Ascending aorta (tissue), 2 donors: ENCODE results near the gene AGAP2. TPM values are rescaled to one million over a fixed set of nuclear protein-coding genes. Genes with fewer than 3 reads are reported as not detected.

Source experiments
- DNase-seq, 2 donors: peaks; one replicate each; pipeline ENCODE4 v3.0.0-alpha.2; 2019; ENCODE audit warnings: low spot score in 2 of 2
- H3K27ac ChIP-seq, 2 donors: fragments of 200-600 bp; sonication (generic); one replicate each; pipeline ENCODE4 v1.5.1; 2016 to 2017; ENCODE audit warnings: mild to moderate bottlenecking in 1 of 2
- H3K27me3 ChIP-seq: fragments of 200-600 bp; sonication (generic); one replicate; pipeline ENCODE4 v1.5.1; 2017
- H3K36me3 ChIP-seq, 2 donors: fragments of 200-600 bp; sonication (generic); one replicate each; pipeline ENCODE4 v1.5.1; 2016
- H3K4me1 ChIP-seq, 2 donors: fragments of 200-600 bp; sonication (generic); one replicate each; pipeline ENCODE4 v1.5.1; 2016 to 2017; ENCODE audit warnings: mild to moderate bottlenecking in 1 of 2
- H3K4me3 ChIP-seq, 2 donors: fragments of 200-600 bp; sonication (generic); one replicate each; pipeline ENCODE4 v1.5.1; 2016 to 2017; ENCODE audit warnings: mild to moderate bottlenecking in 1 of 2
- H3K9me3 ChIP-seq, 2 donors: fragments of 200-600 bp; sonication (generic); one replicate each; pipeline ENCODE4 v1.5.1; 2016
- intact Hi-C: fragments of 100-400 bp; cut with DNase I; formaldehyde crosslinking; loops from one replicate; pipeline ENCODE4 v1.15.1; 2023
- total RNA-seq: library from RNA; depleted of rRNA; stranded (reverse); fragments of >200 nt; gene quantifications from one replicate; pipeline ENCODE4 v1.1.0, GENCODE V29; 2016
- TF ChIP-seq, protein P1 (sequence below), 3 experiments: fragments of 200-600 bp in 2 of 3; fragments of 450-650 bp in 1 of 3; sonication (generic) in 2 of 3; IDR thresholded peaks; one replicate each; pipeline ENCODE4 v1.5.1; 2016 to 2019; ENCODE audit warnings: antibody characterized with exemption in 3 of 3, mild to moderate bottlenecking in 1 of 3, moderate library complexity in 1 of 3

AGAP2 gene
- total RNA-seq, 1 donor from 2014 or later: 11.5 TPM

DNA sequence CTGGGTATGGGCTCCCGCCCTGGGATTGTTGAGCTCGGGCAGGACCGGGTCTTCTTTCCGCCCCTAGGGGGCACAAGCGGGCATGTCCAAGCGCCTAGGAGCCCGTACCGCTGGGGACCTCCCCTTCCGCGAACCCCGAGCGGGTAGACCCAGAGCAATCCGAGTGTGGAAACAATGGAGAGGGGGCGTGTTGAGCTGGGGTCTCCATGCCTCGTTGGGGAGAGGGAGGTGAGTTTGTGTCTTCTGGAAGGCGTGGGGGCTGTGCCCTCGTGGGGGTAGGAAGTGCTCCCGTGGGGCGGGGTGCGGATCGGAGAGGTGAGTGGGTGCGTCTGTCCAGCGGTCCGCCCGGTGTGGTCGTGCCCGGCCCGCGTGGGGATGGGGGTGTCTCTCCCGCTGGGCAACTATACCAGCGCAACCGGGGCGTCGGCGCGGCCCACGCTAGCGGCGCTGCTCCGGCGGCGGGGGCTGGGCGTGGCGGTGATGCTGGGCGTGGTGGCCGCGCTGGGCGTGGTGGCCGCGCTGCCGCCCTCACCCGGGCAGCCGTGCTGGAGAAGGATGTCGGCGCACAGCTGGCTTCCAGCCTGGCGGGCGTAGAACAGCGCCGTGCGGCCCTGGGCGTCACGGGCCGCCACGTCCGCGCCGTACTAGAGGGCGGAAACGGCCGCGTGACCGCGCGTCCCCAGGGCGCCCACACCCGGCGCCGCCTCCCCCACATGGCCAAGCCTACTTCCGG, 12.2 kb downstream of the AGAP2 start:
- Histone ChIP-seq H3K9me3 (no peaks in the 10 kb centered on the region), H3K36me3 (peaks cover 4 to 5% of the 10 kb centered on the region in 2 donors), H3K4me3 (peak overlapping the region; percentile 76 to 77), H3K27ac (no peak overlapping the region), H3K4me1 (peaks cover 0 to 12% of the 10 kb centered on the region in 2 donors), H3K27me3 (peaks cover 3% of the 10 kb centered on the region)
- TF ChIP-seq, protein P1, sequence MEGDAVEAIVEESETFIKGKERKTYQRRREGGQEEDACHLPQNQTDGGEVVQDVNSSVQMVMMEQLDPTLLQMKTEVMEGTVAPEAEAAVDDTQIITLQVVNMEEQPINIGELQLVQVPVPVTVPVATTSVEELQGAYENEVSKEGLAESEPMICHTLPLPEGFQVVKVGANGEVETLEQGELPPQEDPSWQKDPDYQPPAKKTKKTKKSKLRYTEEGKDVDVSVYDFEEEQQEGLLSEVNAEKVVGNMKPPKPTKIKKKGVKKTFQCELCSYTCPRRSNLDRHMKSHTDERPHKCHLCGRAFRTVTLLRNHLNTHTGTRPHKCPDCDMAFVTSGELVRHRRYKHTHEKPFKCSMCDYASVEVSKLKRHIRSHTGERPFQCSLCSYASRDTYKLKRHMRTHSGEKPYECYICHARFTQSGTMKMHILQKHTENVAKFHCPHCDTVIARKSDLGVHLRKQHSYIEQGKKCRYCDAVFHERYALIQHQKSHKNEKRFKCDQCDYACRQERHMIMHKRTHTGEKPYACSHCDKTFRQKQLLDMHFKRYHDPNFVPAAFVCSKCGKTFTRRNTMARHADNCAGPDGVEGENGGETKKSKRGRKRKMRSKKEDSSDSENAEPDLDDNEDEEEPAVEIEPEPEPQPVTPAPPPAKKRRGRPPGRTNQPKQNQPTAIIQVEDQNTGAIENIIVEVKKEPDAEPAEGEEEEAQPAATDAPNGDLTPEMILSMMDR (IDR thresholded peaks at IDR 0.05): peak; percentile 52 to 73 (median 58)
- DNase-seq: peak in 1 of 2 donors; percentile 82
- intact Hi-C loops: loop anchor here (2.0 to 5.0 kb wide), 2 partner anchors 18 to 41 kb away; partner anchors contain the start of genes CYP27B1 and TSPAN31

DNA sequence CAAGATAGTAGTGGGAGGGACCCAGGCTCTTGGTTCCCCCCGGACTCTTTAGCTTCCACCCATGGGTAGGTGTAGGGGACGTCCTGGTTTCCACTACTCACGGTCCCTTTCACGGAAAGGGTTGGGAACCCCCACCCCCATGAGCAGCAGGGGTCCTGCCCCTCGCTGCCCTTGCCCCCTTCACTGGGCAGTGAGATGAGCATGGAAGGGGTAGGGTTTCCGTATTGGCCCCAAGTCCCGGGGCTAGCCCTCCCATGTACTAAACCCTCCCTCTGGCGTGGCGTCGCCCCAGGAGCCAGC, 12.7 kb downstream of the AGAP2 start:
- Histone ChIP-seq H3K27ac (no peak overlapping the region), H3K4me3 (peak overlapping the region; percentile 76 to 77), H3K9me3 (no peaks in the 10 kb centered on the region), H3K27me3 (peaks cover 3% of the 10 kb centered on the region), H3K36me3 (peaks cover 9 to 10% of the 10 kb centered on the region in 2 donors), H3K4me1 (peaks cover 0 to 12% of the 10 kb centered on the region in 2 donors)
- intact Hi-C loops: loop anchor here (2.0 to 5.0 kb wide), 2 partner anchors 19 to 42 kb away; partner anchors contain the start of genes CYP27B1 and TSPAN31
- DNase-seq: no peak
- TF ChIP-seq, protein P1 (IDR thresholded peaks at IDR 0.05): no peak

DNA sequence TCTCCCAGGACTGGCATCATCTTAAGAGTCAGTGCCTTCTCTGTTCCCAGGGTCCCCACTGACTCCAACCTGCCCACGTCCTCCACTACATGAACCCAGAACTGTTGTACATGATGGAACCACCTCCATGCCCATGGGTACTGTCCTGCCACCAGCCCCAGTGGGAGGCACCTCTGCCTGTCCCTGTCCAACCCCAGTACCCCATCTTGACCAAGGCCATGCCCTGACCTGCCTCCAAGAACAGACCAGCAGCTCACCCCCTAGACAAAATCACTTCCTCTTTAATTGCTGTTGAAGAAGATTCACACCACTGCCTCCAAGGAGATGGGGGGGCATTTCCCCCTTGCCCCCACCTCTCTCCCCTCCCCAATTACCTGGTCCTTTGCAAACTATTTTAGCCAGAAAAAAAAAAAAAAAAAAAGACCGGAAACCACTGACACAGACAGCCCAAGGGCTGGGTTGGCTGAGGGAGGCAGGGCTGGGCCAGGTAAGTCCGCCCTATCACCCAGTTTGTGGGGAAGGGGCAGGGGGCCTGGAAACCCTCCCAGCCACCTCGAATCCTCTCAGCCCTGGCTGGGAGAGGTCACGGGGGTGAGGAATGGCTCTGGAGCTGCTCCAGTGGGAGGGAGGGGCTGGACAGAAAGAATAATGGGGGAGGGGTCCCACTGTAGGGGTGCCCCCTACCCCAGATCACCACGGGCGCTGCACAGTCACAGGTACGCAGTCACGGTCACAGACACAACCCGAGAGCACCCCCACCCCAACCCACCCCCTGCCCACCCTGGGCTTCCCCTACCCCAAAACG, 13.4 kb downstream of the AGAP2 start:
- TF ChIP-seq, protein P1 (IDR thresholded peaks at IDR 0.05): no peak
- DNase-seq: no peak
- Histone ChIP-seq H3K9me3 (no peaks in the 10 kb centered on the region), H3K27ac (no peak overlapping the region), H3K36me3 (peaks cover 15 to 17% of the 10 kb centered on the region in 2 donors), H3K4me1 (peaks cover 0 to 12% of the 10 kb centered on the region in 2 donors), H3K4me3 (no peak overlapping the region), H3K27me3 (peaks cover 3% of the 10 kb centered on the region)
- intact Hi-C loops: loop anchor here (5.0 kb wide), 1 partner anchor 42 kb away; the partner anchor contains the start of gene CYP27B1

DNA sequence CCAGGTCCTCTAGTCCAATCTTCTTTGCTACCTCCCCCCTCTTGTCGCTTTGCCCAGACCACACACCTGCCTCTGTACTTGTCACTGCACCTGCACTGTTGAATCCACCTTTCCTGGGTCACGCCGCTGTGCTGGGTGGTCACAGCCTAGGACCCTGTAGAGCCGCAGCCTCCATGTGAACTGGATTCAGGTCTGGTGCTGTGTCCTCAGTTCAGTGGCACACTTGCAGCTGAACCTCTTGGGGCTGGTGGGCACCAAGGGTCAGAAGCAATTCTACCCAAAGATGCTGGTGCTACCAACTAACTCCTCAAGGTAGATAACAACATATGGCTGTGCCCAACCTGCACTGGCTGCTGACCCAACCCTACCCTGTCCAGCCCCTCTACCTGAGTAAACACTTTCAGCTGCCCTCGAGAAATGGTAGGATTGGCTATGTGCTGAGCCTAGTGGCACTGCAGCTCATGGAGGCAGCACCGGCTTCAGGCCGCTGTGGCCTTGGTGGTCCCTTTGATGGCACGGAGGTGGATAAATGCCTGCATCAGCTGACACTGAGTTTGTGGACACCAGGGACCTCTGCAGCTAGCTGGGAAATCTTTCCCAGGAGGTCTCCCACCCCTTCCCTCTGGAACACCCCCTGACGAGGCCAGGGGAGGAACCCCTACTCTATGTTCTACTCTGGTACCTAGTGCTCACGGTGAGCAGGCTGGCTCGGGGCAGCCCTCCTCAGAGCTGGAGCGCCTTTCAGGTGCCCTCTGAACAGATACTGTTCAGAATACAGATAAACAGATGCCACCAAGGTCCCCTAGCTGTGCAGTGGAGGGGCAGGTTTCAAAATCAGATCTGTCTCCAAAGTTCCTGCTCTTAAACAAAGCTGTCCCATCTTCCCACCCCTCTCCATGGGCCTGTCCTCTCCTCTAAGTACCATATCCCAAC, 14.3 kb downstream of the AGAP2 start:
- intact Hi-C loops: no loop called here
- Histone ChIP-seq H3K9me3 (no peaks in the 10 kb centered on the region), H3K36me3 (peaks cover 23 to 25% of the 10 kb centered on the region in 2 donors), H3K27ac (no peak overlapping the region), H3K4me3 (no peak overlapping the region), H3K27me3 (peaks cover 3% of the 10 kb centered on the region), H3K4me1 (peaks cover 0 to 12% of the 10 kb centered on the region in 2 donors)
- TF ChIP-seq, protein P1 (IDR thresholded peaks at IDR 0.05): no peak
- no peak for DNase-seq

DNA sequence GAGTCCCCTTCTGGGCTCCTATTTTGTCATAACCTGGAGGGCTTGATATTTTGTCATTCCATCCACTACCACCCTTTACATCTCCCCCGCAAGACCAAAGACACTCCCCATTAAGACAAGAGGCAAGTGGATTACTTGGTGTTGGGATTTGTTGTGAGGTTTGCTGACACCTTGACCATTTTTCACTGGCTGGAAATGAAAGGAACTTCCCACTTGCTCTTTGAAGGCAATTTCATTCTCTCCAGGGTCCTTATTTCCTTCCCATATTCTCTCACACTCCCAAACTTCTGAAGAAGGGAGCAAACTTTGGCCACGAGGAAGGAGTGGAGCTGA, 14.9 kb downstream of the AGAP2 start:
- H3K27ac ChIP-seq: no peak overlapping the region
- peaks cover 30 to 32% of the 10 kb centered on the region in 2 donors for H3K36me3 ChIP-seq
- H3K9me3 ChIP-seq: no peaks in the 10 kb centered on the region
- TF ChIP-seq, protein P1 (IDR thresholded peaks at IDR 0.05): no peak
- no peak overlapping the region for H3K4me3 ChIP-seq
- peaks cover 3% of the 10 kb centered on the region for H3K27me3 ChIP-seq
- H3K4me1 ChIP-seq: peaks cover 0 to 12% of the 10 kb centered on the region in 2 donors
- intact Hi-C loops: no loop called here
- no peak for DNase-seq
